Measurements from ENCODE around the gene SEMA3C. TPM values are rescaled to one million over a fixed set of nuclear protein-coding genes. Genes with fewer than 3 reads are reported as not detected.

SEMA3C gene
- total RNA-seq, 2 donors from 2014 or later = 41.9 to 103 TPM

DNA sequence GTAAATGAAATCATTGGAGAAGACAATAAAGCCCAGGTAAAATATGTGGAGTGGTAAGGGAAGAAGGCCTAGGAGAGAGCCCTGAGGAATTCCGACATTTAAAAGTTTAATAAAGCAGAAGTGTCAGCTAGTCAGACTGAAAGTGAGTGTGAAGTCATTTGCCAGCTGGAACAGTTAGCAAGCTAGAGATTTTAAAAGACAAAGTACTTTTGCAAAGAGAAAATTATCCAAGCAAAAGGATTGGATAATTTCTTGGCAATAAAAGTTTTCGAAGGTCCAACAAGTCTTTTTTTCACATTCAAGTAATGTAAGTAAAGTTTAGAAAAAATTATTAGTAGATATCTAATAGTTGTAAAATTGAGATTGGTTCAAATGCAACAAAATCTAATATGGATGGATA, 27.1 kb upstream of the SEMA3C start:
- H3K27ac ChIP-seq = no peak overlapping the region

DNA sequence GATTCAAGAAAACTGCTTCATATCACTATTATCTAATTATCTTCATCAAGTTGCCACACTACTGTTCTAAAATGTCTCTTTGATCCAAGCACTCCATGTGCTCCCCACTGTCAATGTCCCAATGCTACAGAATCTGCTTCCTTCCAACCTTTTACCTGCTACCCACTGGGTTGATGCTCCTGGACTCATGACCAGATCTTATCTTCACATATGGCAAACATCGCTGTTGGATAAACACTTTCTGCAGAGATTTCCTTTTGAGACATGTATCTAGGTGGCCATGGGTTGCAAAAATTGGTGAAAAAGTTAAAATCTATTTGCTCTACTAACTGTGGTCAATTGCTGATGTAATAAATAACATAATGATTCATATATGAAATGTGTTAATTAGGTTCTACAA, 24.5 kb upstream of the SEMA3C start:
- Histone ChIP-seq H3K4me1 (peaks cover 10% of the 10 kb centered on the region), H3K4me3 (no peak overlapping the region), H3K36me3 (no peaks in the 10 kb centered on the region), H3K9ac (ENCODE audit: low read depth in 2 of 2, low read length in 2 of 2) (no peak overlapping the region), H3K9me3 (no peaks in the 10 kb centered on the region), H3K27ac (no peak overlapping the region), H3K27me3 (no peaks in the 10 kb centered on the region)
- TF ChIP-seq, protein P1, sequence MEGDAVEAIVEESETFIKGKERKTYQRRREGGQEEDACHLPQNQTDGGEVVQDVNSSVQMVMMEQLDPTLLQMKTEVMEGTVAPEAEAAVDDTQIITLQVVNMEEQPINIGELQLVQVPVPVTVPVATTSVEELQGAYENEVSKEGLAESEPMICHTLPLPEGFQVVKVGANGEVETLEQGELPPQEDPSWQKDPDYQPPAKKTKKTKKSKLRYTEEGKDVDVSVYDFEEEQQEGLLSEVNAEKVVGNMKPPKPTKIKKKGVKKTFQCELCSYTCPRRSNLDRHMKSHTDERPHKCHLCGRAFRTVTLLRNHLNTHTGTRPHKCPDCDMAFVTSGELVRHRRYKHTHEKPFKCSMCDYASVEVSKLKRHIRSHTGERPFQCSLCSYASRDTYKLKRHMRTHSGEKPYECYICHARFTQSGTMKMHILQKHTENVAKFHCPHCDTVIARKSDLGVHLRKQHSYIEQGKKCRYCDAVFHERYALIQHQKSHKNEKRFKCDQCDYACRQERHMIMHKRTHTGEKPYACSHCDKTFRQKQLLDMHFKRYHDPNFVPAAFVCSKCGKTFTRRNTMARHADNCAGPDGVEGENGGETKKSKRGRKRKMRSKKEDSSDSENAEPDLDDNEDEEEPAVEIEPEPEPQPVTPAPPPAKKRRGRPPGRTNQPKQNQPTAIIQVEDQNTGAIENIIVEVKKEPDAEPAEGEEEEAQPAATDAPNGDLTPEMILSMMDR (IDR thresholded peaks at IDR 0.05) = no peak
- intact Hi-C loops (cut with DNase I) = no loop called here
- DNase-seq = no peak

More for the DNA sequence above, 27.1 kb upstream of the SEMA3C start:
- Histone ChIP-seq H3K4me3 (no peak overlapping the region), H3K27me3 (no peaks in the 10 kb centered on the region), H3K36me3 (no peaks in the 10 kb centered on the region), H3K4me1 (peaks cover 10% of the 10 kb centered on the region), H3K9ac (ENCODE audit: low read depth in 2 of 2, low read length in 2 of 2) (no peak overlapping the region), H3K9me3 (no peaks in the 10 kb centered on the region)
- TF ChIP-seq, protein P1 (IDR thresholded peaks at IDR 0.05) = no peak
- intact Hi-C loops (cut with DNase I) = no loop called here
- DNase-seq = no peak

DNA sequence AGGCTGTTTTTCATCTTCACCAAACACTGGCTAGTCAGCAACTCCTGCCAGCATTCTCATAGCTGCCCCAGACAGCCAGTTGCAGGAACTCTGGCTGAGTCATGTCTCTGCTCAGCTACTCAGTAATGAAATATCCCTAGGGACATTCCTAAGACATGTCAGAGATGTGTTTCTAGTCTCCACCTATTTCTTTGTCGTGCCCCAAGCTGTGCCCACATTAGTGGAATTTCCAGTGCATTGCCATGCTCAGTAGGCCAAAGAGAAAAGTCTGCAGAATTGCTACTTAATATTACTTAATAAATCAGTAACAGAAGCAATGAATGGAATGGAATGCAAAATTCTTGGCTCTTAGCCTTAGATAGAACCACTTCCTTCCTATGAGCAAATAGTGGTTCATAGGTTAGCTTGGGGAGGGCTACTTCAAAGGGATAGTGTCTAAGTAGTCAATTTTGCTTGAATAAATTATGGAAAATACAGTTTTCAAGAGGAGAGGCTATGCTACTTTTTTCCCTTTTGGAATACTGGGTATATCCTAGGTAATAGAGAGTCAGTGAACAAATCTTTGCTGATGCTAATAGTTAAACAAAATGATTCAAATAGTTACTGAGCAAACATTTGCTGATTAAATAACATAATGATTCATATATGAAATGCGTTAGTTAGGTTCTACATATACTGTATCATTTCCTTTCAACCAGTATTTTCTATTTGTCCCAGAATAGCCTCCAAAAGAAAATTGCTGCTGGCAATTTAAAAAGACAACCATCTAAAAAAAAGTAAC, 23.6 kb upstream of the SEMA3C start:
- Histone ChIP-seq H3K9ac (ENCODE audit: low read depth in 2 of 2, low read length in 2 of 2) (no peak overlapping the region), H3K27ac (peak overlapping the region; percentile 56)

DNA sequence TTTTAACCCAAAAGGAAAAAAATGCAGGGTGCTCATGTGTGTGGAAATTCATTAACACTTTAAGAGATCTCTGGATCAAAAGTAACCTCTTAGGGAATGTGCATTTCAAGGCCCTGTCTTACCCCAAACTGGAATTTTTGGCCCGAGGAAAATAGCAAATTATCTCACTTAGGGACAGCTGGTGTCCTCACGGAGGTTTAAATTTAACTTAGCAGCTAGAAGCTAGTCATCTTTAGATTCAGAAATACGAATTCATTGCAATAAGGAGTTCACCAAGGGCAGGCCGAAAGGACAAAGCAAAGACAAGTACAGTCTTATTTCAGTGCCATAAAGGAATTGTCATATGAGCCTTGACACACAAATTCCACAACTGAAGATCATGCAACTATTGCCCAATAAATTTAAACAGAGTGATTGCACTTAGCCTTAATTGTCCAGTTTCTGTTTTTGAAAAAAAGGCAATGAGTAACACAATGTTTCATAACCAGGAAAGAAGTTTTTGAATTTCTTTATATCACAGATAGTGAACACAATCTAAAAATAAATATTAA, 22.4 kb upstream of the SEMA3C start:
- no peaks in the 10 kb centered on the region for H3K36me3 ChIP-seq
- no peak overlapping the region for H3K9ac ChIP-seq (ENCODE audit: low read depth in 2 of 2, low read length in 2 of 2)
- intact Hi-C loops (cut with DNase I) = no loop called here
- H3K9me3 ChIP-seq = no peaks in the 10 kb centered on the region
- no peak overlapping the region for H3K4me3 ChIP-seq
- TF ChIP-seq, protein P1 (IDR thresholded peaks at IDR 0.05) = no peak
- H3K27me3 ChIP-seq = no peaks in the 10 kb centered on the region
- peaks cover 10% of the 10 kb centered on the region for H3K4me1 ChIP-seq
- DNase-seq = no peak
- H3K27ac ChIP-seq = peak overlapping the region; percentile 56

More for the DNA sequence above, 23.6 kb upstream of the SEMA3C start:
- peaks cover 10% of the 10 kb centered on the region for H3K4me1 ChIP-seq
- intact Hi-C loops (cut with DNase I) = no loop called here
- no peak overlapping the region for H3K4me3 ChIP-seq
- no peaks in the 10 kb centered on the region for H3K9me3 ChIP-seq
- H3K27me3 ChIP-seq = no peaks in the 10 kb centered on the region
- peak; percentile 32 for DNase-seq
- TF ChIP-seq, protein P1 (IDR thresholded peaks at IDR 0.05) = no peak
- H3K36me3 ChIP-seq = no peaks in the 10 kb centered on the region

DNA sequence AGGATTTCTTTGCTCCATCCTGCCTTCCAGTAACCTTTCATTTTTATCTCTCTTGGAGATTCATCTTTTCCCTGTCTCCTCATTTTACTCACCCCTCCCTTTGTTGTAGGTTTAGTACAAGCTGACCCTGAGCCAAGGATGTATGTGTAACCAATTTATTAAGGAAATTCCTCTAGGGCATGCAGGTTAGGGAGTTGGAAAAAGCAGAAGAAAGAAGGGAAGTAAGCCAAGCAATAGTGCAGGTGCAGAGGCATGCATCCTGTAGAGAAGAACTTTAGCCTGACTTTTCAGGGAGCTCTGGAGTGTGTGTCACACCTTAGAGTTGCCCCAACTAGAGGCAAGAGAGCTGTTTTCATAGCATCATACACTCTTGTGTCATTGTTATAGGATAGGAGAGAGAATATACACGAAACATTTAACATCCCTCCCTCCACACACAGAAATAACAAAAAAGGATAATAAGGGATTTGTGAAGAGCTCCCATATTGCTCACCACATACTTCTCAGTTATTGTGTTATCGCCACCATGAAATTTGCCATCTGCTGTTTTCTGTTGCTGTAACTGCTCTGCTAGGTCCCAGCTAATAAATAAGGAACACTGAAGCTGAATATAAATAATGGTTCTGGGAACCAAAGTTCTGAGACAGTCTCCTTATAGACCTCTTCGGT, 21.8 kb upstream of the SEMA3C start:
- intact Hi-C loops (cut with DNase I) = no loop called here
- H3K4me1 ChIP-seq = peaks cover 10% of the 10 kb centered on the region
- DNase-seq = no peak
- H3K9ac ChIP-seq (ENCODE audit: low read depth in 2 of 2, low read length in 2 of 2) = no peak overlapping the region
- TF ChIP-seq, protein P1 (IDR thresholded peaks at IDR 0.05) = no peak
- no peak overlapping the region for H3K4me3 ChIP-seq
- peak overlapping the region; percentile 37 for H3K27ac ChIP-seq
- no peaks in the 10 kb centered on the region for H3K36me3 ChIP-seq
- no peaks in the 10 kb centered on the region for H3K9me3 ChIP-seq
- H3K27me3 ChIP-seq = no peaks in the 10 kb centered on the region
